GM21526 (cell line): ENCODE results near the gene LLGL2.
"Not testable (repeated sequence)": the region's sequence is repeated elsewhere in the genome, so short reads cannot be mapped to it uniquely, and the experiment has no call there.

Experiments
- ATAC-seq: cut with Tn5 transposase; IDR thresholded peaks from one replicate; pipeline ENCODE4 v1.9.1; 2021; ENCODE audit warnings: moderate library complexity; ENCODE audit not compliant: unreplicated experiment, low FRiP score

The LLGL2 gene

DNA sequence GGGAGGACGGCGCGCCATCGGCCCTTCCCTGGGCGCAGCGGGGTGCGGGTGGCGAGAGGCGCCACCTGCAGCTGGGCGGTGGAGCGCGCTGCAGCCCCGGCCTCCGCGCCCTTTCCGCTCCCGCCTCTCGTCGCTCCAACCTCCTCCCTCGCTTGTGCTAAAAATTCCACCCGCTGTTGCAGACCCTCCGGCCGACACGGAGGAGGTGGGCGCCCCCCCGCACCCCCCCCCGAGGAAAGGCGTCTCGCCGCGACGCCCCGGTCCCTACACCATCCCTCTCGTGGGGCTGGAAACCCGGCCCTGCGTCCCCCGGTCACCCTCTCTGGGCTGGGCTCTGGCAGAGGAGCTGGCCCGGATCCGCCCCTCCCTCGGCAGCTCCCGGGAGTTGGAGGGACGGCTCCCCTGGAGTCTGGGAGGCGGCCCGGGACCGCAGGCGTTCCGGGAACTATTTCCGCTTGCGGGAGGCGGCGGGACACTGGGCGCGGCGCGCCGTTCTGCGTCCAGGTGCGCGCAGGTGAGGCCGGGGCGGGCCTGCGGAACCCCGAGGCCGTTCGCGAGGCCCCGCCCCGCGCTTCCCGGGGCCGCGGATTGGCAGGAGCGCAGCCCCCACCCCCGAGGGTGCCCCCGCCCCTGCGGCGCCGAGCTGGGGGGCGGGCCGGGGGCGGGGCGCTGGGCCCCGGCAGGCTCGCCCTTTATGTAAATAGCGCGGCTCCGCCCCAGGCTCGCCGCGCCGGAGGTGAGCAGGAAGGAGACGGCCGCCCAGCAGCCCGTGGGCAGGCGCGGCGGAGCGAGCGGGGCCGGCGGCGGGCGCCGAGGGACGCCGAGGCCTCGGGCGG lies at the start of gene LLGL2:
Gene LLGL2 (plus strand): TSS at position 728 of the 836 bp plus-strand sequence. CDS start 17,730 bp downstream, outside the sequence.
- ATAC-seq = peak; percentile 68

DNA sequence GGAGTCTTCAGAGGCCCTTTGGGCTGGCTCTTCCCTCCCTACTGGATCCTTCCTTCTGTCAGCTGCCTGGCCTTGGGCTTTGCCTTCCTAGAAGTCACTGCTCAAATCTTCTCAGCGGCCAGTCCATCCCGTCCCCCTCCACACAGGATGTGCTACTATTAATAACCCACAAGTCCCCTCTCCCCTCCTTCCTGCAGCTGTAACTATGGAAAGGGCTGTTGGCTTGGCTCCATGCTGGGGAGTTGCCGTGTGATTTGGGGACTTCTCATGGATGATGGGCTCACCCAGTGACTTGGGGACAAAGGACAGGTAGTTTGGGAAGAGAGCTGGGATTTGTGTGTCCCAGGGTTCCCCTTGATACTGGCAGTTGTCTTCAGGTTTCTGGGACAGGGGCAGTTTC lies 49.6 kb upstream of the LLGL2 start:
- ATAC-seq = no peak

DNA sequence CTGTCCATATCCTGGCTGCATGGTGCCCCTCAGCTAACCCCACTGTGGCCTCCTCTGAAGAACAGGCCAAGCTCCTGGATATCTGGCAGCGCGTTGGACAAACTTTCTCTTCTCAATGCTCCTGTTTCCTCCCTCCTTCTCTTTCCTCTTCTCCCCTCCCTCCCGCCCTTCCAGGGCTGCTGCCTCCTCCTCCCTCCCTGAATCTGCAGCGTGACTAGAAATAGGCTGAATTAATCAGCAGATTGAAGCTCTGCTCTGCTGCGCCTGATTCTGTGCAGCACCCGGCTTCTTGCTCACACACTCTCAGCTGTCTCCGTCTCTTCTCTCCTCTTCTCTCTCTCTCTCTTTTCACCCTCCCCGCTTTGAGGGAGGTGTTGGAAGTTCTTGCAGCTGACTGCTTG lies 49.2 kb upstream of the LLGL2 start:
- ATAC-seq = no peak

DNA sequence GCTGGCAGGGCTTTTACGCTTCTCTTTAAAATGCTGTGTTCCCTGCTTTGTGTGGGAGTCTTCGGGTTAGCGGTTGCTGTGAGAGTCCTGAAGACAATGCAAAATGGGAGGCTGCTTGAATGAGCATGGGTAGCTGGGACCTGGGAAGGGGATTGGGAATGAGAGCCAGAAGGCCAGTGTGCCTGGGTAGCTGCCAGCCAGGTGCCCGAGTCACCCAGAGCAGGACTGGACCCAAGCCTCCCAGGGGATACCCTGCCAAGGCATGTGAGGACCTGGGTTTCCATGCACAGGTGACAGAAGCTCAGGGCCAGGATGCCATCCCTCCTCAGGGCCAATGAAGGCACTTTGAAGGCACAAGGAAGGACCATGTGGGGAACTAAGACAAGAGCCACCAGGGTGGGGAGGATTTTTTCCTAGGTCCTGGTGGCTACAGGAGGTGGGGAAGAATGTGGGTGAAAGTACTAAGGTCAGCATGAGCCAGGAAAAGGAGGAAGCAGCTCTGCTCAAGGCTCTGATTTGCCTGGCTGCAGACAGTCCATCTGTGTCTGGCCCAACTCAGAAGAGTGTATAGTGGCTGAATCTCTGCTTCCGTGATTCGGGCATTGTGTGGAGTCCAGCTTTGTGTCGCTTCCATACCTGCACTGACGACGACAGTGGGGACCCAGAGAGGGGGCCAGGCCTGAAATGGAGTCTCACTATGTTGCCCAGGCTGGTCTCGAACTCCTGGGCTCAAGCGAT lies 48.6 kb upstream of the LLGL2 start:
- no peak for ATAC-seq

DNA sequence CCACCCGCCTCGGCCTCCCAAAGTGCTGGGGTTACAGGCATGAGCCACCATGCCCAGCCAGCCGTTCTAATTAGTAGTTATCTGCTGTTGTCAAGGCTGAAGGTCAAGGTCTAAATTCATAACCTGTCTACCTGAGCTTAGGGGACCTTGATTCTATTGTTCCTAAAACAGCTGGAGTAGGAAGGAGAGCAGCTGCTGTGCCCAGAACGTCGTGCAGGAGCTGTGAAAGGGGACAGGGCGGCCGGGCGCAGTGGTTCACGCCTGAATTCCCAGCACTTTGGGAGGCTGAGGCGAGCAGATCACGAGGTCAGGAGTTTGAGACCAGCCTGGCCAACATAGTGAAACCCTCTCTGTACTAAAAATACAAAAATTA lies 48.0 kb upstream of the LLGL2 start:
- ATAC-seq = not testable (repeated sequence)

- ATAC-seq = no peak
Observed at GRCh38 chr17:75478508-75478907, 47.0 kb upstream of the LLGL2 start.

- ATAC-seq = no peak
Observed at GRCh38 chr17:75480281-75480680, 45.2 kb upstream of the LLGL2 start.

GRCh38 chr17:75481194-75482068 lies 44.1 kb upstream of the LLGL2 start:
- no peak for ATAC-seq

DNA sequence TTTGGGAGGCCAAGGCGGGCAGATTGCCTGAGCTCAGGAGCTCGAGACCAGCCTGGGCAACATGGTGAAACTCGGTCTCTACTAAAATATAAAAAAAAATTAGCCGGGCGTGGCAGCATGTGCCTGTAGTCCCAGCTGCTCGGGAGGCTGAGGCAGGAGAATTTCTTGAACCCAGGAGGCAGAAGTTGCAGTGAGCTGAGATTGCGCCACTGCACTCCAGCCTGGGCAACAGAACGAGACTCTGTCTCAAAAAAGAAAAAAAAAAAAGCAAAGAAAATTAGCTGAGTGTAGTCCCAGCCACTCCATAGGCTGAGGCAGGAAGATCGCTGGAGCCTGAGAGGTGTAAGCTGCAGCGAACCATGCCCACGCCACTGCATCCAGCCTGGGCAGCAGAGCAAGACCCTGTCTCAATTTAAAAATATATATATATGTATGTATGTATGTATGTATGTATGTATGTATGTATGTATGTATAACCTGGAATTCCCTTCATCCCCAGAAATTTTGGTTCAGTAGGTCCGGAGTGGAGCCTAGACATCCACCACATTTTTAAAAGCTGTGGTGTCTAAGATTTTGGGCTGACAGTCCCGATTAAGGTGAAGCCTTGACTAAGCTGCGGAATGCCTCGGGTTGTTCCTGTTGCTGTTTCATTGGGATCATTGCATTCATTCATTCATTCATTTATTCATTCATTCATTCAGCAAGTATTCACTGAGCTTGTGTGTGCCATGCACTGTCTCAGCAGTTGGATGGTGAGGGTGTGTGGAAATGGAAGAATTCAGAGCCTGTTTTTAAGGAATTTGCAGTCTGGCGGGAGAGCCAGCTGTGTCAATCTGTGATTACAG lies 43.2 kb upstream of the LLGL2 start:
- no peak for ATAC-seq

- ATAC-seq = no peak
Observed at GRCh38 chr17:75485688-75486087, 39.8 kb upstream of the LLGL2 start.

DNA sequence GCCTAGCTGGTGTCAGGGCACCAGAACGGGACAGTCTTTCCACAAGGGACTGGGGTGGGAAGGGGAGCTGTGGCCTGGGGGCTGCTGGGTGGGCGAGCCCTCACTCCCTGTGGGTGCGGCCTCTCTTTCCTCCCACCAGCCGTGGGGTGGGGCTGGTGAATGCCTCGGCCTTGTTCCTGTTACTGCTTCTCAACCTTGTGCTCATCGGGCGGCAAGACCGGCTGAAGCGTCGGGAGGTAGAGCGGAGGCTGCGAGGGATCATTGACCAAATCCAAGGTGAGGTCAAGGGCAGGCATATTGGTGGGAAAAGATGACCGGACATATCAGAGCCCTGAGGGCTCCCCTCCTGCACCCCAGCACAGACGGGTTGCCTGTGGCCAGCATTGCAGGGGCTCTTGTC lies 39.3 kb upstream of the LLGL2 start:
- no peak for ATAC-seq

GRCh38 chr17:75486951-75487350 lies 38.5 kb upstream of the LLGL2 start:
- no peak for ATAC-seq

- ATAC-seq = no peak
Observed at GRCh38 chr17:75487351-75488070, 38.0 kb upstream of the LLGL2 start.

DNA sequence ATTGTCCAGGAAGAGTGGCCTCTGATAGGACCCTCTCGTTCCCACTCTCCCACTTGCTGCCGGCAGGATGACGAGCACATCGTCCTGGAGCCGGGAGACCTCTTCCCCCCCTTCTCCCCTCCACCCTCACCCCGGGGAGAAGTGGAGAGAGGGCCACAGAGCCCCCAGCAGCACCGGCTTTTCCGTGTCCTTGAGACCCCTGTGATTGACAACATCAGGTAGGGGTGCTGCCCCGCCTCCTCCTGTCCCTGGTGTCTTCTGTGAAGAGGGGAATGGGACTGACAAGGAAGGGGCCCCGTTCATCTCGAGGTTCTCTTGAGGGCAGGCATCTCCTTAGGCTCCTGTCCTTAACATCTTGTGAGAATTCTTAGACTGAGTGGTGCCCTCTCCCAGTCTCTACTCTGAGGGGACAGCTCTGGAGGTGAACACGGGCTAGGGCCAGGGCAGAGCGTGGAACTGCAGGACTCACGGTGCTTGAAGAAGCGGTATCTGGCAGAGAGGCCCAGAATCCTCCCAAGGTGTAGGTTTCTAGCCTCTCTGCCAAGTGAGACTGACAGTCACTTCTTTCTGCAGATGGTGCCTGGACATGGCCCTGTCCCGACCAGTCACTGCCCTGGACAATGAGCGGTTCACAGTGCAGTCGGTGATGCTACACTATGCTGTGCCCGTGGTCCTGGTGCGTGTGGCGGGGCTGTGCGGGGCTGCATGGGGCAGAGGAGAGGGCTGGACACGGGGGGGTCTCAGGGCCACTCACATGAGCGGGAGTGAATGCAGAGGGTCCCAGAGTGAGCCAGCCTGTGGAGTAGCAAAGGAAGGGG lies 36.6 kb upstream of the LLGL2 start:
- no peak for ATAC-seq

GRCh38 chr17:75489511-75489955 lies 36.0 kb upstream of the LLGL2 start:
- ATAC-seq = no peak

DNA sequence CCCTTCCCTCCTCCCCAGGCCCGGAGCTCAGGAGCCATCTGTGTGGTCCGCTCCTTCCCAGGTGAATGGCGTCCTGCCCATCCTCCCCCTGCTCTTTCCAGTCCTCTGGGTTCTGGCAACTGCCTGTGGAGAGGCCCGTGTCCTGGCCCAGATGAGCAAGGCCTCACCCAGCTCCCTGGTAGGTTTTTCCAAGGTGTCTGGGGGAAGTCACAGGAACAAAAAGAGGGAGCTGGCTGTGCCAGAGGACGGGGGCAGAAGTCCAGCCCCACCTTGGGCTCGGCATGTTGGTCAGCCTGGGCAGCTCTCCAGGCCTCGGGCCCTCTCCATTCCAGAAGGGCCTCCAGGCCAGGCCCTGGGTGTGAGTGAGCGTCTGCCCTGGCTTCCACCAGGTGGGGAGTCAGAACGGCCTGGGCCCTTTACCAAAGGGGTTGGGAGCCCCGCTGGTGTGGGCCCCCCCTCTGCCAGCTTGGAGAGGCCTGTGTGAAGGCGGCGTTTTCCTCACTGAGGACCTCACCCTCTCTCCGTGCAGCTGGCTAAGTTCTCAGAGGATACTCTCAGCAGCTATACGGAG lies 35.2 kb upstream of the LLGL2 start:
- ATAC-seq = no peak

DNA sequence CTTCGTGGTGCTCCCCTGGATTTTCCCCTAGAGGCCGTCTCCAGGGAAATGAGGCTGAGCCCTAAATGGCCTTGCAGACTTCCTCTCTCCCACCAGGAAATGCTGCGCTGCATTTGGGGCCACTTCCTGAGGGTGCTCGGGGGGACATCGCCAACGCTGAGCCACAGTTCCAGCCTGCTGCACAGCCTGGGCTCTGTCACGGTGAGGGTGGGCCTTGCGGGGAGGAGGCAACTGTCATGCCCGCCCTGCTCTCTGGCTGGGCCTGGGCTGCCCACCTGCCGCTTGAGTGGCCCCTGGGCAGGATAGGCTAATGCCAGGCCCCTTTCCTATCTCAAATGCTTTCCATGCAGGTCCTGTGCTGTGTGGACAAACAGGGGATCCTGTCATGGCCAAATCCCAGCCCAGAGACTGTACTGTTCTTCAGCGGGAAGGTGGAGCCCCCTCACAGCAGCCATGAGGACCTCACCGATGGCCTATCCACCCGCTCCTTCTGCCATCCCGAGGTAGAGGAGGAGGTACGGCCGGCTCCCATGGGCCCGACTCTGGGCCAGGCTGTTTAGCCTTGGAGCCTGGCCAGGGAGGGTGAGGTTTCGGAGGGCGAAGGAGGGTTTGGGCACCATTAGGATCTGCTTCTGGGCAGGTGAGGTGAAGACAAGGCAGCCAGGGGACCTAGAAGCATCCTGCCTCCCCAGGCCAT lies 34.4 kb upstream of the LLGL2 start:
- ATAC-seq = no peak

GRCh38 chr17:75491680-75492079 lies 33.8 kb upstream of the LLGL2 start:
- no peak for ATAC-seq
